ENCODE measurements around the gene ZNF782.
"Not testable (repeated sequence)": the region's sequence is repeated elsewhere in the genome, so short reads cannot be mapped to it uniquely, and the experiment has no call there.

The ZNF782 gene

DNA sequence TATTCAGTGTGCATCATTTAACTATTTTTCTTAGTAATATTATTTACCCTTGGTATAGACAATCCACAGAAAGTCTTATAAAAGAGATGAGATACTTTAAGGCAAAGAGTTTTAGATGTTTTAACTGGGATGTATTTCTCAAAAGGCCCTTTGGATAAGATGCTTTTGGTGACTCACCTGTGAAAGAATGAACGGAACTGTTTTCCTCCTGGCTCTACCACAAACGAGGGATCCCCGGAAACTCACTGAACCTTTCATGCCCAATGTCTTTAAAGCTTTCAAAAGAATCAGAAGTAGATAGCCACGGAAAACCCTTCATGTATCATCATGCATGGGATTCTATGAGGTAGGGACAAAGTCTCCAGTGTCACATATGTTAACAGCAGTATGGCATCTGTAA, 1.6 kb downstream of the ZNF782 start:
- no peak for DNase-seq

DNA sequence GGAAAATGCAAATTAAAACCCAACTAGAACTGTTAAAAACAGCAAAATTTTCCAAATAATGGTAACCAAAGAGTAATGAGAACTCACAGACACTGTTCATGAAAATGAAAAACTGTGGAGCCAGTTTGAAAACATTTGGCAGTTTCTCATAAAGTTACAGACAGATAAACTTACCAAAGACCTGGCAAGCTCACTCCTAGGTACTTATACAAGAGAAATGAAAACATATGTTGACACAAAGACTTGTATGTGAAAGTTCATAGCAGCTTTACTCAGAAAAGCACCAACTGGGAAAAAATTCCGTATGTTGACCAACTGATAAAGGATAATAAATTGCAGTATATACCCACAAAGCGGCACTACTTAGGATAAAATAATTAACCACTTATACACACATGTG, 10.3 kb downstream of the ZNF782 start:
- DNase-seq: no peak

DNA sequence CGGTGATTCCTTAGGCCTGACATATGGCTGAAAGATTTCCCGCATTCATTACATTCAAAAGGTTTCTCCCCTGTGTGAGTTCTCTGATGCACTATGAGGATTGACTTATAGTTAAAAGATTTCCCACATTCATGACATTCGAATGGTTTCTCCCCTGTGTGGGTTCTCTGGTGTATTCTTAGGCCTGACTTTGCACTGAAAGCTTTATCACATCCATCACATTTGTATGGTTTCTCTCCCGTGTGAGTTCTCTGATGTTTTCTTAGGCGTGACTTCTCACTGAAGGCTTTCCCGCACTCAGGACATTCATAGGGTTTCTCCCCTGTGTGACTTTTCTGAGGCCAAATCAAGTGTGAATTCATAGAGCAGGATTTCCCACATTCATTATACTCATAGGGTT, 35.8 kb downstream of the ZNF782 start:
- no peak for DNase-seq

DNA sequence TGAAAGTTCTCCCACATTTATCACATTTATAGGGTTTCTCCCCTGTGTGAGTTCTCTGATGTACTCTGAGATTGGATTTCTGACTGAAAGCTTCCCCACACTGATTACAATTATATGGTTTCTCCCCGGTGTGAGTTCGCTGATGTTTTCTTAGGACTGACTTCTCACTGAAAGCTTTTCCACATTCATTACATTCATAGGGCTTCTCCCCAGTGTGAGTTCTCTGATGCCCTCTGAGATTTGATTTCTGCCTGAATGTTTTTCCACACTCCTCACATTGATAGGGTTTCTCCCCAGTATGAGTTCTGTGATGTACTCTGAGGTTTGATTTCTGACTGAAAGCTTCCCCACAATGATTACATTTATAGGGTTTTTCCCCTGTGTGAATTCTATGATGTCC, 36.3 kb downstream of the ZNF782 start:
- no peak for DNase-seq

DNA sequence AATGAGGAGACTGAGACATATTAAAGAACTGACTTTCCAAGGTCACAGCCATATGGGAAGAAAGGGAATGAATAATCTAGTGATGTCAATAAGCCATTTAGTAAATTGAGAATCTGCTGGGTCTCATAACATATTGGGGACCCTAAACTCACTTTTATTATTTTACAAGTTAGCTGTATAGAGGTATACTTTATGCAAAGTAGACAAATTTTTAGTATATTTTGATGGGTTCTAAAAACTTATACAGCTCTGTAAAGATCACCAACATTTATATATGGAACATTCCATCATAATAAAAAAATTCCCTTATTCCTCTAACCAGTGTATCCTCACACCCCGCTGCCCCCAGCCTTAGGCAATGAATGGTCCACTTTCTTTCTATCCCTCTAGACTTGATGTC, 40.7 kb downstream of the ZNF782 start:
- no peak for DNase-seq

DNA sequence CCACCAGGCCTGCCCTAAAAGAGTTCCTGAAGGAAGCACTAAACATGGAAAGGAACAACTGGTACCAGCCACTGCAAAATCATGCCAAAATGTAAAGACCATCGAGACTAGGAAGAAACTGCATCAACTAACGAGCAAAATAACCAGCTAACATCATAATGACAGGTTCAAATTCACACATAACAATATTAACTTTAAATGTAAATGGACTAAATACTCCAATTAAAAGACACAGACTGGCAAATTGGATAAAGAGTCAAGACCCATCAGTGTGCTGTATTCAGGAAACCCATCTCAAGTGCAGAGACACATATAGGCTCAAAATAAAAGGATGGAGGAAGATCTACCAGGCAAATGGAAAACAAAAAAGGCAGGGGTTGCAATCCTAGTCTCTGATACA, 55.4 kb downstream of the ZNF782 start:
- not testable (repeated sequence) for DNase-seq

DNA sequence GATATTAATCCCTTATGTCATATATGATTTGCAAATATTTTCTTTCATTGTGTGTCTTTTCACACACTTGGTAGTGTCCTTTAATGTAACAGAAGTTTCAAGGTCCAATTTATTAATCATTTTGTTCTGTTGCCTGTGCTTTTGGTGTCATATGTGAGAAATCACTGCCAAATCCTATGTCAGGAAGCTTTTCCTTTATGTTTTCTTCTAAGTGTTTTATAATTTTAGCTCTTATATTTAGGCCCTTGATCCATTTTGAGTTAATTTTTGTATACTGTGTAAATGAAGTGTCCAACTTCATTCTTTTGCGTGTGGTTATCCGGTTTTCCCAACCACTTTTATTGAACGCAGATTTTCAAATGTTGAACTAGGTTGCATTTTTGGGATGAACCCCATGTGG, 70.3 kb downstream of the ZNF782 start:
- DNase-seq: no peak

DNA sequence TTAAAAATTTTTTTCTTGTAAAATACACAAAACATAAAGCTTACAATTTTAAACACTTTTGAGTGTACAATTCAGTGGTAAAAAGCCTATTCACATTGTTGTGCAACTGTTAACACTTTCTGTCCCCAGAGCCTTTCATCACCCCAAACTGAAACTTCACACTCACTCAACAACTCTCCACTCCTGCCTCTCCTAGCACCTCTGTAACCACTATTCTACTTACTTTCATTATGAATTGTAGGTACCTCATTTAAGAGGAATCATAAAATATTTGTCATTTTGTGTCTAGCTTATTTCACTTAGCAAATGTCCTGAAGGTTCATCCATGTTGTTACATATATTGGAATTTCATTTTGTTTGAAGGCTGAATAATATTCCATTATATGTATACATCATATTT, 72.1 kb downstream of the ZNF782 start:
- DNase-seq: no peak

DNA sequence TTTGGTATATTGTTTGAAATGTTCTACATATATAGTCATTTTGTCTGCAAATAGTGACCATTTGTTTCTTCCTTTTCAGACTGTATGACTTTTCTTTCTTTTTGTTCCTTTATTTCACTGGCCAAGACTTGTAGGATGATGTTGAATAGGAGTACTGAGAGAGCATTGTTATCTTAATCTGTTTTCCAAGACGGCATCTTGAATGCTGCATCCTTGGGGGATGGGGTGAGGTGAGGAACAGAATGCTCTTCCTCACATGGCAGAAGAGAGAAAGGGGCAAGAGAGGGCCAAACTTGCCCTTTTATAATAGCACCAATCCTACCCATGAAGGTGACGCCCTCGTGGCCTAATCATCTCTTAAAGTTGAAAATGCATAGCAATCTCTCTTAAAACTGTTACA, 72.8 kb downstream of the ZNF782 start:
- DNase-seq: no peak

DNA sequence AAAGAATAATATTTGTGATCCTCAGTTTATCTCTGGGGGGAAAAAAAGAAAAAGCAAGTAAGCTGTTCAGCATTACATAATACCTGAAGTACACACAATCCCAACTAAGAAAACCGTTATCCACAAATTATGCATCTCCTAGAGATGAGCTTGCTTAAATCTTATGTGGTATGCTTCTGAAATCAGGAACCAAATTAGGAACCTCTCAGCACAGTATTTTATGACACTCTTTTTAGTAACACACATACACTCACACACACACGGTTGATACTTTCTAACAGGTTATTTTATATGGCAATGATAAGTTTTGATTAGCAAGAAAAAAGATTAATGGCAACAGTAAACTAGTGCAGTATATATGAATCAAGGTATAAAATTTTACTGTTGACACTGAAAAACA, 75.2 kb downstream of the ZNF782 start:
- DNase-seq: no peak

DNA sequence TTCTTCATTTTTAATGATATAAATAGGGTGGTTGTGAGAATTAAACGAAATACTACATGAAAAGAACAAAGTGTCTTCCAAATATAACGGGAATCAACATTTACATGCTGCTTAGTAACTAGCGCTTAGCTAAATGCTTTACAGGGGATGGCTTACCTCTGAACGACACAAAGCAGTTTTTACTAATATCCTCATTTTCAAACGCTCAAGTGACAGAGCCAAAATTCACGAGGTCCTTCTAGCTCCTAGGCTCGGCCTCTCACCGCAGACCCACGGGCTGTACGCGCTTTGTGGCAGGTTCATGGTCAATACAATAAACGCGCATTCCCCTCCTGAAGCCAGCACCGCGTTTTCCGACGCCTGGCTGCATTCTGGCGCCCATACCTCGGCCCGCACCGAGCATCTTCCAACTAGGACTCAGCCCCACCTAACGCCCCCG, 76.9 kb downstream of the ZNF782 start:
- DNase-seq: no peak

DNA sequence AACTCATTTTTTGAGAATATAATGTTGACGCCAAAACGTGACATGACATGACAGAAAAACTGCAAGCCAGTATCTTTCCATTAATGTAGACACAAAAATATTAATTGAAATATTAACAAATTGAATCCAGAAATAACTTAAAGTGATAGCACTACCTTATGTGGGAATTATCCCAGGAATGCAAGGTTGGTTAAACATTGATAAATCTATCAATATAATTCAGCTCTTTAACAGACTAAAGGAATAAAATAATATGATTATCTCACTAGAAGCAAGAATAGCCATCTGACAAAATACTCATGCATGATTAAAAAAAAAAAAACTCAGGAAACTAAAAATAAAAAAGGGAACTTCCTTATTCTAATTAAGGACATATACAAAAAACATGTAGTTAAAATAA, 83.2 kb downstream of the ZNF782 start:
- no peak for DNase-seq

DNA sequence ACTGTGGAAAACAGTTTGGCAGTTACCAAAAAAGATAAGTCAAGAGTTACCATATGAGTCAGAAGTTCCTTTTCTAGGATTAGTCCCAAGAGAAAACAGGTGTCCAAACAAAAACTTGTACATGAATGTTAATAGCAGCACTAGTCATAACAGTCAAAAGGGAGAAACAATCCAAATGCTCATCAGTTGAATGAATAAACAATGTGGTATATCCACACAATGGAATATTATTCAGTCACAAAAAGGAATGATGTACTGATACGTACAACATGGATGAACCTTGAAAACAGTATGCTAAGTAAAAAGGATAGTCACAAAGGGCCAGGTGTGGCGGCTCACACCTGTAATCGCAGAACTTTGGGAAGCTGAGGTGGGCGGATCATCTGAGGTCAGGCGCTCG, 84.3 kb downstream of the ZNF782 start:
- DNase-seq: no peak
